ENCODE data around the gene ACVRL1.

DNA sequence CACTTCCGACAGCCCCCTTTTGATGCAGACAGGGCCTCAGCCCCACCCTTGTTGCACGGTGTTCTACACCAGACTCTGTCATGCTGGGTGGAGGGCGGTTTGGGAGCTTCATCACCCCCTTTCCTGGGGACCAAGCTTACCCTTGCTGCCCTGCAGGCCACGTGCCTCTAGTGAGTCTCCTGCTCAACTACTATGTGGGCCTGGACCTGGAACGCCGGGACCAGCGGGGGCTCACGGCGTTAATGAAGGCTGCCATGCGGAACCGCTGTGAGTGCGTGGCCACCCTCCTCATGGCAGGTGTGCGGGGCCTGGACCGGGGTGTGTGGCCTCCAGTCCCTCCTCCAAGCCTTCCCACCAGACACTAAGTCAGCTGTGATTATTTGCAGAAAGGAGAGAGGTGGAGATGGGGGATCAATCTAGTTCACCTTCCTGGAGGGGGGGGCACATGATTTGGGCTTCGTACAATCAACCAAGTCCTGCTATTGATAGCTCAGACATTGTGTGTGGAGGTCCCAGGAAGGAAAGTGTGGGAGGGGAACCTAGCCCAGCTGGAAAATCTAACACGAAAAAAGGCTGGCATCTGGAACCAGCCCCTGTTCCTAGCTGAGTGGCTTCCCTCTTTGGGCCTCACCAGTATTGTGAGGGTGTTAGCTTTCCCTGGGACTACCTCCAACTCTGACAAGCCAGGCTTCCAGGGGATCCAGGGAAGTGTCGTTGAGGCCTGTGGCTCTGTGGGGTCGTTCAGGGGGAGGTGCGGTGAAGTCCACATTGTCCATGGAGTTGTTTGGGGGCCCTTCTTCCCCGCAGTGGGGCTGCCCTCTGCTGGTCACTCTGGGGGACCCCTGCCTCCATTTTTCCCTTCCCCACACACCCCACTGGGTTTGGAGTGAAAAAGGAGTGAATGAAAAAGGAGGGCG lies 17.8 kb upstream of the ACVRL1 start:
- TF ChIP-seq, protein P1, sequence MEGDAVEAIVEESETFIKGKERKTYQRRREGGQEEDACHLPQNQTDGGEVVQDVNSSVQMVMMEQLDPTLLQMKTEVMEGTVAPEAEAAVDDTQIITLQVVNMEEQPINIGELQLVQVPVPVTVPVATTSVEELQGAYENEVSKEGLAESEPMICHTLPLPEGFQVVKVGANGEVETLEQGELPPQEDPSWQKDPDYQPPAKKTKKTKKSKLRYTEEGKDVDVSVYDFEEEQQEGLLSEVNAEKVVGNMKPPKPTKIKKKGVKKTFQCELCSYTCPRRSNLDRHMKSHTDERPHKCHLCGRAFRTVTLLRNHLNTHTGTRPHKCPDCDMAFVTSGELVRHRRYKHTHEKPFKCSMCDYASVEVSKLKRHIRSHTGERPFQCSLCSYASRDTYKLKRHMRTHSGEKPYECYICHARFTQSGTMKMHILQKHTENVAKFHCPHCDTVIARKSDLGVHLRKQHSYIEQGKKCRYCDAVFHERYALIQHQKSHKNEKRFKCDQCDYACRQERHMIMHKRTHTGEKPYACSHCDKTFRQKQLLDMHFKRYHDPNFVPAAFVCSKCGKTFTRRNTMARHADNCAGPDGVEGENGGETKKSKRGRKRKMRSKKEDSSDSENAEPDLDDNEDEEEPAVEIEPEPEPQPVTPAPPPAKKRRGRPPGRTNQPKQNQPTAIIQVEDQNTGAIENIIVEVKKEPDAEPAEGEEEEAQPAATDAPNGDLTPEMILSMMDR (IDR thresholded peaks at IDR 0.05) = no peak
- TF ChIP-seq POLR2A (IDR thresholded peaks at IDR 0.05) (no peak), POLR2AphosphoS5 (IDR thresholded peaks at IDR 0.05) (no peak)
